BJ (cell line): ENCODE data around the gene ZNF256. TPM values are rescaled to one million over a fixed set of nuclear protein-coding genes. Genes with fewer than 3 reads are reported as not detected.
A peak's percentile ranks its signal among the peaks of the same experiment; 100 is the strongest.

Experiments used
- CTCF ChIA-PET: fragments of 350-600 bp; formaldehyde crosslinking; extraction: SDS; loops from one replicate; lab custom pipeline; 2021; ENCODE audit warnings: antibody characterized with exemption, inconsistent platforms; lab: Yijun Ruan, JAX
- POLR2A ChIA-PET: fragments of 300-600 bp; sonication (Branson Sonifier 250); formaldehyde crosslinking; extraction: SDS; loops from one replicate; lab custom pipeline; 2021; ENCODE audit warnings: antibody characterized with exemption; lab: Charles Lee
- DNase-seq: peaks from one replicate; pipeline ENCODE4 v3.0.0-alpha.2; 2011; ENCODE audit warnings: low read depth
- H3K27me3 ChIP-seq: 2 replicates; pipeline ENCODE4 v1.6.0; 2011; ENCODE audit warnings: low read length; ENCODE audit not compliant: control insufficient read depth, insufficient read depth
- H3K36me3 ChIP-seq: 2 replicates; pipeline ENCODE4 v1.5.1; 2011; ENCODE audit warnings: low read length; ENCODE audit not compliant: control insufficient read depth, insufficient read depth
- H3K4me3 ChIP-seq: 2 replicates; pipeline ENCODE4 v1.5.1; 2011; ENCODE audit warnings: low read depth, mild to moderate bottlenecking, control low read depth, low read length
- CTCF ChIP-seq: IDR thresholded peaks from 2 replicates; pipeline ENCODE4 v1.5.1; 2011; ENCODE audit warnings: low read depth, mild to moderate bottlenecking, control low read depth, inconsistent platforms, low read length, moderate library complexity; ENCODE audit not compliant: insufficient read depth
- polyA plus RNA-seq: library from polyadenylated mRNA; depleted of rRNA; stranded (reverse); fragments of >200 nt; gene quantifications from 2 replicates; pipeline ENCODE4 v1.2.3, GENCODE V29; 2011

ZNF256 gene
- polyA plus RNA-seq, 1 experiment, result 2.2 TPM

GRCh38 chr19:57941593-57941992, 5.9 kb downstream of the ZNF256 start:
- Histone ChIP-seq H3K27me3 (no peaks in the 10 kb centered on the region), H3K36me3 (peaks cover 21% of the 10 kb centered on the region), H3K4me3 (no peak overlapping the region)
- ChIA-PET CTCF (interaction anchor here (1.2 kb wide), 1 partner anchor 25 kb away, joined by 3 read pairs; the partner anchor contains the start of gene ZNF417), POLR2A (no interaction called here)
- no peak for DNase-seq
- no peak for TF ChIP-seq CTCF

DNA sequence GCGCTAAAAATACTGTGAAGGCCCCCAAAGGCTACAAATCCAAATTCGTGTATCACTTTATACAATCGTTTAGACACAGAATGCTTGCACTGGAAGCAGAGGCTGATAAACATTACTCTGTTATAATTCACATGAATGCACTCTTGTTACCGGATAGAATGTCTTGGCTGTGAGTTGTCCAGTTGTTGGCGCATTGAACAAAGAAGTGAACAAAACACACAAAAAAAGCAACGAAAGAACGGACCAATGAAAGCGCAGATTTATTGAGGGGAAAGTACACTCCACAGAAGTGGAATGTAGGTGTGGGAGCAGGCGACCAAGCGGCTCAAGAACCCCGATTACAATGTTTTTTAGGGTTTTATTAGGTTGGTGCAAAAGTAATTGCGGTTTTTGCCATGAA, 11.8 kb downstream of the ZNF256 start:
- Histone ChIP-seq H3K36me3 (peaks cover 1% of the 10 kb centered on the region; the same call in 1 of the 2 replicates), H3K4me3 (no peak overlapping the region), H3K27me3 (no peaks in the 10 kb centered on the region)
- ChIA-PET CTCF (interaction anchor here (1.0 kb wide), 1 partner anchor 9 kb away, joined by 3 read pairs; no protein-coding TSS in a partner anchor), POLR2A (no interaction called here)
- no peak for TF ChIP-seq CTCF
- no peak for DNase-seq

- ChIA-PET CTCF (interaction anchor here (1.0 to 1.1 kb wide), 2 partner anchors 10 to 197 kb away, joined by 3 read pairs; no protein-coding TSS in a partner anchor), POLR2A (no interaction called here)
- no peaks in the 10 kb centered on the region for H3K27me3 ChIP-seq
- peaks cover 1% of the 10 kb centered on the region; the same call in 1 of the 2 replicates for H3K36me3 ChIP-seq
- TF ChIP-seq CTCF, result no peak
- peak; percentile 44 for DNase-seq
- peak within 1 kb of the TSS; percentile 68 for H3K4me3 ChIP-seq
Observed at GRCh38 chr19:57934820-57935665, 12.5 kb downstream of the ZNF256 start, which contains the start of gene ZNF418. ZNF418 (minus strand) TSS chr19:57935402; CDS start chr19:57933822, 1,580 bp downstream.

DNA sequence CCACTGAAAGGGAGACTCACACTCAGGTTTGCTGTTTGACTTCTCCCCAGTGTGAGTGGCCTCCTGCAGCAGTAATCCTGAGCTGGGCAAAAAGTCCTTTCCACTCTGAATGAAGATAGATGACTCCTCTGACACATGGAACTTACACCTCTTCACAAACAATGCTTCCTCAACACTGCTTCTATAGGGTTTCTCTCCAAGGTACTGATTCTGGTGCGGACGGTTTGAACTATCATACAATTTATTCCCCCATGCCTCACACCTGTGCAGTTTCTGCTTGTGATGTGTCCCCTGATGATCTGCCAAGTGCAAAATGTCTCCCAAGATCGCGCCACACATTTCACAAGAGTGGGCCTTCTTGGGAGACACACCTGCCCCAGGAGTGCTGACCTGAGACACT, 19.9 kb downstream of the ZNF256 start:
- H3K27me3 ChIP-seq, result no peaks in the 10 kb centered on the region
- TF ChIP-seq CTCF, result no peak
- POLR2A ChIA-PET, result no interaction called here

More for the DNA sequence above, 19.9 kb downstream of the ZNF256 start:
- DNase-seq, result no peak
- CTCF ChIA-PET, result no interaction called here
- Histone ChIP-seq H3K4me3 (no peak overlapping the region), H3K36me3 (peaks cover 9% of the 10 kb centered on the region)
